Medulla oblongata (tissue), 1 donor: ENCODE results near the gene CHRDL1.
"Not testable (repeated sequence)": the region's sequence is repeated elsewhere in the genome, so short reads cannot be mapped to it uniquely, and the experiment has no call there.

ENCODE experiments used
- DNase-seq: peaks from one replicate; pipeline ENCODE4 v3.0.0-alpha.2; 2015; ENCODE audit errors: extremely low spot score

The CHRDL1 gene

GRCh38 chrX:110665223-110666002 lies 130.2 kb downstream of the CHRDL1 start:
- peak; percentile 9 for DNase-seq

- no peak for DNase-seq
Measured at GRCh38 chrX:110657073-110657472, 138.5 kb downstream of the CHRDL1 start.

- not testable (repeated sequence) for DNase-seq
Measured at GRCh38 chrX:110654280-110654679, 141.3 kb downstream of the CHRDL1 start.

- DNase-seq, result no peak
Measured at GRCh38 chrX:110646386-110646785, 149.2 kb downstream of the CHRDL1 start.
